ENCODE results near the gene LCN15.
"Not testable (repeated sequence)": the region's sequence is repeated elsewhere in the genome, so short reads cannot be mapped to it uniquely, and the experiment has no call there.

Gene LCN15

DNA sequence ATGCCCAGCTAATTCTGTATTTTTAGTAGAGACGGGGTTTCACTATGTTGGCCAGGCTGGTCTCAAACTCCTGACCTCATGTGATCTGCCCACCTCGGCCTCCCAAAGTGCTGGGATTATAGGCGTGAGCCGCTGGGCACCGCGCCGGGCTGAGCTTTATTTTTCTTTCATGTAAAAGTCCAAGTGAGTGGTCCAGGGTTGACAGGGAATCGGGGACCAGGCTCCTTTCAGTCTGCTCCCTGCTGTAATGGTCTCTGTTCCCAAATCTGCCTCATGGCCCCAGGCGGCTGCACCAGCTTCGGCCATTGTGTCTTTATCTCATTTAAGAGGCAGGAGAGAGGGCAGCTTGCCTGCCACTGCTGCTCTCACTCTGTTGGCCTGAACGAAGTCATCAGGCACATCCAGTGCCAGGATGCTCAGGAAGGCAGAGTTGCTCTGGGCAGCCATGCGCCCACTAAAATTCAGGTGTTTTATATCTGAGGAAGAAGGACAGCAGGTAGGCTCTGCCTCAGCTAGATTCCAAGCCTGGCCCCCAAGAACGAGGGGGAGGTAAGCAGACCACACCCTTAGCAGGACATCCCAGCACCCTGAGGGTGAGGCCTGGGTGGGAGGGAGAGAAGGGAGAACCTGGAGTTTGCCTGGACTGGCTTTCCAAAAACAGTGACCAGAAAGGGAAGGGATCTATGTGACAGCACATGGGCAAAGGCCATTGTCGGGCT is 30.1 kb upstream of the LCN15 start:
- DNase-seq (ENCODE audit: low read depth in 2 of 2), result no peak

DNA sequence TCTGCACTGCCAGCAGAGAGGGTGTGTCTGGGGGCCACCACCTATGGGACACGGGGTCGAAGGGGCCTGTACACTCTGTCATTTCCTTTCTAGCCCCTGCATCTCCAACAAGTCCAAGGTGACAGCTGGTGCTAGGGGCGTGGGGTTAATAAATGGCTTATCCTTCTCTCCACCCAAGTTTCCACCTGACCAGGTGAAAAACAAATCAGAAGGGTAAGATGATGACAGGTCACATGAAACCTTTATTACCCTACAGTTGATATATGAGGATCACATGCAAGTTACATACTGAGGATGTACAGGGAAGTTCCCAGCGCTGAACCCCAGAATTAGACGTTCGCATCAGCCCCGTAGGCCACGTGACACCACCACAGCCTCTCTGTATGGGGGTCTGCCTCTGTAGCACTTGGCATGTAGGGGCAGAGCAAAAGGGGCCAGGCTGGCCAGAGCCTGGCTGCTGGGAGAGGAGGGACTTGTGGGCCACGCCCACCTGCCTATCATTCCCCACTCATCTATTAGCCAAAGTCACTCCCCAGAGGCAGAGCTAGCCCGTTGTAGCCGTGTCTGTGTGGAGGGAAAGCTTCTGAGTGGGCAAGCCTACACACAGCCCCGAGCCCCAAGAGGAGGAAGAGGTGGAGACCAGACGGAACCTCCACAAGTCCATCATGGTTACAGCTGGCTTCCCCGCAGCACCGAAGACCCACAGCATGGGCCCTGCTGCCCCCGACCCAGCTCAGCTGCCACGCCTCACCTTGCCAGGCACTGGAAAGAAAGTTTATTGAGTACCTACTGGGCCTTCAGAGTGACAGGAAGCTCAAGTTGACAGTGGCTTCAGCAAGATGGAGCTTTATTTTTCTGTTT is 29.0 kb upstream of the LCN15 start:
- DNase-seq (ENCODE audit: low read depth in 2 of 2), result no peak

DNA sequence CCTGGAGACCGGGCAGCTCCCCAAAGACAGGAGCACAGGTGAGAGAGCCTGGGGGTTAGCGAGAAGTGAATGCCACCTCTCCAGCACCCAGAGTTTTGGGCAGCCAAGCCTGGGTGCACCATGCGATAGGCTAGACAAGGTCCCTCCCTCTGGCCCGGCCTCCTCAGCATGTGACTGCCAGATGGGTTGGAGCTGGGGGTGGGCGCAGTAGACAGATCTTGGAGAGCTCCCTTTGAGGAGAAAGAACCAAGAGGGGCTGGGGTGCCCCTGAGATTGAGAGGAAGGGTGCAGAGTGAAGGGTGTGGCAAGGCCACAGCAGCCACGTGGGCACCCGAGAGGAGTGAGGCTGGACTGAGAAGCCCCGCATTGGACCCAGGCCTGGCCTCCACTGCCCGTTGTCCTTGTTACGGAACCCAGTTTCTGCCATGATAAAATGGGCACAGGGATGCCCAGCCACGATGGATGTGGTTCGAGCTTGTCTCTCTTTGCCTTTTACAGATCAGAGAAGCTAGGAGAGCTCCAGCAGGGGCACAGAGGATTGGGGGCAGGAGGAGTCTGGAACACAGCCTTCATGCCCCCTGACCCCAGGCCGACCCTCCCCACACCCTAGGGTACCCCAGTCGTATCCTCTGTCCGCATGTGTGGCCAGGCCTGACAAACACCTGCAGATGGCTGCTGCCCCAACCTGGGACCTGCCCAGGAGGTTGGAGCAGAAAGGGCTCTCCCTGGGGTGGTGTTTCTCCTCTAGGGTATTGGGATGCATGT is 28.2 kb upstream of the LCN15 start:
- DNase-seq (ENCODE audit: low read depth in 2 of 2), result no peak

DNA sequence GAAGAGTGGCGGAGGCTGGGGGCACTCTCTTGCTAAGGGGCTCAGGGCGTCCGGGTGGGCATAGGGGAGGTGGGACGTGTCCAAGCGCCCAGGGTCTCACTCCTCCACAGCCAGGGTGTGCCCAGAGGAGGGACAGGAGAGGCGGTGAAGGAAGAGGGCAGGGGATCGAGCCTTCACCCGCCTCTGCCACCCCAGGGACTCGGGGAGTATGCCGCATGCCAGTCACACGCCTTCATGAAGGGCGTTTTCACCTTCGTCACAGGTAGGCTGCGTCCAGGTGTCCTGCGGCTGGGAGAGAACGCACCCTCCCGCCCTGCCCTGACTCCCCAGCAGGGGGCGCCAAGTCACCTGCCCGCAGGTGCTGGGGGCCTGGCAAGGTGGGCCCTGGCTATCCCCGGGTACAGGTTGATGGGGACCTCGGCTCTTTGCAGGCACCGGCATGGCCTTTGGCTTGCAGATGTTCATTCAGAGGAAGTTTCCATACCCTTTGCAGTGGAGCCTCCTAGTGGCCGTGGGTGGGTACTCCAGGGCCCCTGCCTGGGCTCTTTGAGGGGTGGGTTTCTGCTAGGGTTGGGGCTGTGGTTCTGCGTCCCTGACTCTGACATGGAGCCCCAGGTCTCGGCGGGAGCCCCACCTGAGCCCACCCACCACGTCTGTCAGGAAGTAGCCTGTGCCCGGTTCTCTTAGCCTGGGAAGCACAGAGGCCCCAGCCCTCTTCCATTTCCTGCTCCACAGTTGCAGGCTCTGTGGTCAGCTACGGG is 27.4 kb upstream of the LCN15 start:
- DNase-seq (ENCODE audit: low read depth in 2 of 2), result peak; percentile 38 to 56

DNA sequence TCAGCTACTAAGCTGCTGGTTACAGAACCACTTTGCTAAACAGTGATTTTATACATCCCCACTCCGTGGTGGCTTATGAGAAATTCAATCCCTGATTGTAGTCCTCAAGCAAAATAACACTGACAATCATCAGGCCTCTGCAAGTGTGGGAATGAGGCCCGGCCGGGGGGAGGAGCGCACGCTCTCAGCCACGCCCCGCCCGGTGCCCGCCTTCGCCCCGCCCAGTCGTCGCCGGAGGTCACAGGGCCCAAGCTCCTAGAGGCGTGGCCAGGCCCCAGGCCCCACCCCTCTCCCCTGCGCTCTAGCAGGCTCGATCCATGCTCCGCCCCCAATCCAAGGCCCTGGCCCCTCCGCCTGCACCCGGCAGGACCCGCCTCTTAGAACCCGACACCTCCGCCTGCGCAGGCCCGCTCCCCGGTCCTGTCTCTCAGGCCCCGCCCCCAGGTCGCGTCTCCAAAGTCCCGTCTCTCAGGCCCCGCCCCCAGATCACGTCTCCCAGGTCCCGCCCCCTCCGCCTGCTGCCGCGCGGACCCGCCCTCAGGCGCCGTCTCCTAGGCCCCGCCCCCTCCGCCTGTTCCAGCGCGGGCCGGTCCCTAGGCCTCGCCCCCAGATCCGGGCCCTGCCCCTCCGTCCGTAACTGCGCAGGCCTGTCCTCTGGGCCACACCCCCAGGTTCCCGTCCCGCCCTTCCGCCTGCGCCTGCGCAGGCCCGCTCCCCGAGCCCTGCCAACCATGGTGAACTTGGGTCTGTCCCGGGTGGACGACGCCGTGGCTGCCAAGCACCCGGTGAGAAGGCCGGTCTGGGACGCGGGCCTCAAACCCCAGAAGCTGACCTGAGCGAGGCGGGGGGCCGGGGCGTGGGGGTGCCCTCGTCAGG is 26.6 kb upstream of the LCN15 start, which contains the start of gene TMEM141:
Gene TMEM141 (plus strand): TSS at position 705 of the 876 bp plus-strand sequence. CDS start 27 bp downstream, at position 732.
- peak; percentile 100 for DNase-seq (ENCODE audit: low read depth in 2 of 2)

DNA sequence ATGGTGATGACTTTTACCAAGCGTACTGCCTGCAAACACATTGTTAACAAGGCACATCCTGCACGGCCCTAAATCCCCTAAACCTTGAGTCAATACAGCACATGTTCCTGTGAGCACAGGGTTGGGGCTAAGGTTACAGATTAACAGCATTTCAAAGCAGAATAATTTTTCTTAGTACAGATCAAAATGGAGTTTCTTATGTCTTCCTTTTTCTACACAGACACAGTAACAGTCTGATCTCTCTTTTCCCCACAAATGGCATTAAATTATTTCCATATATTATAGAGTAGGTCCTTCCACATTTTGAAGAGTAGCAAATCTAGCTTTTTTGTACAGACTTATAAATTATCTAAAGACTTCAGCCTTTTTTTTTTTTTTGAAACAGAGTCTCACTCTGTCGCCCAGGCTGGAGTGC is 25.2 kb upstream of the LCN15 start:
- no peak for DNase-seq (ENCODE audit: low read depth in 2 of 2)

DNA sequence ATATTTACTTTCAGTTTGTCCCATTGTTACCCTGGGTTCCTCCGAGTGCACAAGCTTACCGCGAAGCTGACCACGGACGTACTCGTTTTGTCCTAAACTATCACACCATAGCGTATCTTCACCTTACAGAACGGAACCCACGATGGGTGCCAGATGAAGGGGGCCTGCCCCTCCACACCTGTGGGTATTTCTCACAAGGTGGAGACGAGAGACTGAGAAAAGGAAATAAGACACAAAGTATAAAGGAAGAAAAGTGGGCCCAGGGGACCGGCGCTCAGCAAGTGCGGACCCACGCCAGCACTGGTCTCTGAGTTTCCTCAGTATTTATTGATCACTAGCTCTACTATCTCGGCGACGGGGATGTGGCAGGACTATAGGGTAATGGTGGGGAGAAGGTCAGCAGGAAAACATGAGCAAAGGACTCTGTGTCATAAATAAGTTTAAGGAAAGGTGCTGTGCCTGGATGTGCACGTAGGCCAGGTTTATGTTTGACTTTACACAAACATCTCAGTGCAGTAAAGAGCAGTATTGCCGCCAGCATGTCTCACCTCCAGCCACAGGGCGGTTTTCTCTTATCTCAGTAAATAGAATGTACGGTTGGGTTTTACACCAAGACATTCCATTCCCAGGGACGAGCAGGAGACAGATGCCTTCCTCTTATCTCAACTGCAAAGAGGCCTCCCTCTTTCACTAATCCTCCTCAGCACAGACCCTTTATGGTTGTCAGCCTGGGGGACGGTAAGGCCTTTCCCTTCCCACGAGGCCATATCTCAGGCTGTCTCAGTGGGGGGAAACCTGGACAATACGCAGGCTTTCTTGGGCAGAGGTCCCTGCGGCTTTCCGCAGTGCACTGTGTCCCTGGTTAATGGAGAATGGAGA is 24.6 kb upstream of the LCN15 start:
- DNase-seq (ENCODE audit: low read depth in 2 of 2), result not testable (repeated sequence)

DNA sequence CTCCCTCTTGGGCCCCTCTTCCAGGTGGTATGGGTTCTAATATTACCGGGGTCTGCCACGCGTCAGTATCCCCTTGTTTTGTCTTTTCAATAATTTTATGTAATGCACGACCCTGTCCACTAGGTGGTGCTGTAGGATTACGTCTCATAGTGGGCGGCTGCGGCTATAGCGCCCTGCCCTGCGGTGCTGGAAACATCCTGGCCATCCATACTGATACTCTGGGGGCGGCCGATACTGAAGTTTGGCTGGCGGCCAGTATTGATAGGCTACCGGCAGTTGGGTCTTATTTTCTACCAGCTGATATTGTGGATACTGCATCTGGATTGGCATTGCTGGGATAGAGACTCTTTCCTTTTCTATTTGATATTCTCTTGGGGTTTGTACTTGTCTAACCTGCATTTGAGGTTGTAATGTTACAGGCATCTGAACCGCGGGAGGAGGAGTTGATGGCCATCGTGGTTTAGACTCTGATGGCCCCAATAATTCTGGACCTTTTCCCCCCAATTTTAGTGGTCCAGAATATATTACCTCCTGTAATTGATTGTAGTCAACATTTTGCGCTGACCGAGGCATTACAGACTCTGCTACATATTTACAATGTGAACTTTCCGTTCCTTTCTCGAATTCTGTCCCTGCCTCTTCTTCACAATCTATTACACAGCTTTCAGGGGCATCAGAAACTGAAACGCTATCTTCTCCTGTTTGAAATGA is 23.5 kb upstream of the LCN15 start:
- peak; percentile 50 to 64 for DNase-seq (ENCODE audit: low read depth in 2 of 2)

DNA sequence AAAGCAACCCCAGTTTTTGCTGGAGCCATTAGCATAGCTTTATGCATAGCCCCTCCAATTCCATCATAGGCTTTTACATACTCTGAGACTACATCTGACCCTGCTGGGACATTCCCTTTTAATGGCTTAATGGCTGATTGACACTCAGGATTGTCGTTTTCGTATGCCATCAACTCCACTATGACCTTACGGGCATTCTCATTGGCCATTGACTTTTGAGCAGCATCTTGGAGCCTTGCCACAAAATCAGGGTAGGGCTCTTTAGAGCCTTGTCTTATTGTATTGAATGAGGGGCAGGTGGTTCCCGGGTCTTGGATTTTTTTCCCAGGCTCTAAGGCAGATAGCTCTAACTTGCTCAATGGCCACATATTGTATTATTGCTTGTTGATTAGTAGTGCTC is 22.7 kb upstream of the LCN15 start:
- DNase-seq (ENCODE audit: low read depth in 2 of 2), result not testable (repeated sequence)

DNA sequence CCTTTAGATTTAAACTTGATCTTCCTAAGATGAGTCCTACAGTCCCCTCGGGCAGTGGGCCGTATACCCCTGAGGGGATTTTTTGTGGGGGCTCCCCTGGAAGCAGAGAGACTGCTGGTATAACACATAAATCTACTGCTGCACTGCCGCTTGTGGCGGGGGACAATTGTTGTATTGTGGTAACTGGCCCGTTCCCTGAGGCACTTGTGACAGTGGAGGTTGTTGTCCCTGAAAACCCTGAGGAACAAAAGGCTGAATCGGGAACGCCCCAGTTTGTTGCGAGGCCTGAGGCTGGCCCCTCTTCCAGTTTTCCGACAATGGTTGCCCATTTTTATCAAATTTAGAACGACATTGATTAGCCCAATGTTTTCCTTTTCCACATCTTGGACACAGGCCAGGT is 22.1 kb upstream of the LCN15 start:
- DNase-seq (ENCODE audit: low read depth in 2 of 2), result no peak

DNA sequence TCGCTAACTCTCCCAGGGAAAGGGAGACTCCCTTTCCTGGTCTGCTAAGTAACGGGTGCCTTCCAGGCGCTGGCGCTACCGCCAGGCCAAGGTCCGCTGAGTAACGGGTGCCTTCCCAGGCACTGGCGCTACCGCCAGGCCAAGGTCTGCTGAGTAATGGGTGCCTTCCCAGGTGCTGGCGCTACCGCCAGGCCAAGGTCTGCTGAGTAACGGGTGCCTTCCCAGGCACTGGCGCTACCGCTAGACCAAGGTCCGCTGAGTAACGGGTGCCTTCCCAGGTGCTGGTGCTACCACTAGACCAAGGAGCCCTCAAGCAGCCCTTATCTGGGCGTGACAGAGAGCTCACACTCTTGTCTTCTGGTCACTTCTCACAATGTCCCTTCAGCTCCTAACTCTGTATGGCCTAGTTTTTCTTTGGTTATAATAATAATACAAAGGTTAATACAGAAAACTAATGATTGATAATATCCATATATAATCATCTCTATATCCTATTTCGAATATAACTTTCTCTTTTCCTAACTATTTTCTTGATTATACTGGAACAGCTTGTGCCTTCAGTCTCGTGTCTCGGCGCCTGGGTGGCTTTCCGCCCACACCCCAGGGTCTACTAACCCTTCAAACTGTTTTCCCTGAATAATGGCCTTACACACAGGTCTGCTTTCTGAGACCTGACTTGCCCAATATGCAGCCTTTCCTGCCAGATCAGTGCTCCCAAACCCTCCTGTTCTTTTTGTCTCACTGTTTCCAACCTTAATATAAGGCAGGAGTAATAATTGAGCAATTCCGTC is 21.4 kb upstream of the LCN15 start:
- DNase-seq (ENCODE audit: low read depth in 2 of 2), result not testable (repeated sequence)

DNA sequence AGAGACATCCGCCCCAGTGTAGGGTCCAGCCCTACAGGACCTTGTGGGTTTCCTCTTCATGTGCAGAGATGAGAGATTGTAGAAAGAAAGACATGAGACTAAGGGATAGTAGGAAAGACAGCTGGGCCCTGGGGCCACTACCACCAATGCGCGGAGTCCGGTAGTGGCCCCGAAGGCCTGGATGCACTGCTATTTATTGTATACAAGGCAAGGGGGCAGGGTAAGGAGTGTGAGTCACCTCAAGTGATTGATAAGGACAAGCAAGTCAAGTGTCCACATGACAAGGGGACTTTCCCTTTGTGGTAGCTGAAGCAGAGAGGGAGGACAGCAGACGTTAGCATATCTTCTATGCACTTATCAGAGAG is 20.7 kb upstream of the LCN15 start:
- no peak for DNase-seq (ENCODE audit: low read depth in 2 of 2)

DNA sequence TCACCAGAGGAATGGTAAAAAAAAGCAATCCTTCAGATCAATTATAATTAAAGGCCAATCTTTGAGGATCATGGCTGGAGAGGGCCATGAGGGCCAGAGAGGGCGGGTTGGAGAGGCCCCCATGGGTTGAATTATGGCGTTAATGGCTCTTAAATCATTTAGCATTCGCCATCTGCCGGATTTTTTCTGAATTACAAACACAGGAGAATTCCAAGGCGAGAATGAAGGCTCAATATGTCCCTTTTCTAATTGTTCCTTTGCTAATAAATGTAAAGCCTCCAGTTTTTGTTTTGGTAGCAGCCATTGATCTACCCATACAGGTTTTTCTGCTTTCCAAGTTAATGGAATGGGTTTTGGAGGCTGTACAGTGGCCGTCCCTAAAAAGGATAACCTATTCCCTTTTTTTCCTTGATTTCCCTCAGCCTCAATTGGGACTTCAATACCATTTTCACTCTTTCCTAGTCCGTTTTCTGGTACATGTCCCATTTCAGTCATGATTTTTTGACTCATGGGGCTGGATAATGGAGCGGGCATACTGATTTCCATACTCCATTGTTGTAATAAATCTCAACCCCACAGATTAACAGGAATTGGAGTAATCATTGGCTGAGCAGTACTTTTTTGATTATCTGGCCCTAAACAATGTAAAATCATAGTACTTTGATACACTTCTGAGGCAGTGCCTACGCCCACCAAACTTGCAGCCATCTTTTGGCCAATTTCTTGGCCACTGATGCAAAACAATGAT is 20.1 kb upstream of the LCN15 start:
- DNase-seq (ENCODE audit: low read depth in 2 of 2), result no peak

DNA sequence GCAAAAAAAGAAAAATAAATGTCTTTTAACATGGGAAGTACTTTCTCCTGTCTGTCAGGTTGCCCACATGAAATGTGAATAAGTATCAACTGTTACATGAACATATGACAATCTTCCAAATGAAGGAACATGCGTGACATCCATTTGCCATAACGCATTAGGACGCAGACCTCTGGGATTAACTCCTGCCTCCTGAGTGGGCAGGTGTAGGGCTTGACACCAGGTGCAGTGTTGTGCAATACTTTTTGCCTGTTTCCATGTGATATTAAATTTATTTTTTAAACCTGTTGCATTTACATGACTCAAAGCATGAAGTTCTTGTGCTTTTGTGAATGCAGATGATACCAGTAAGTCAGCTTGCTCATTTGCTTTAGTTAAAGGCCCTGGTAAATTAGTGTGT is 18.1 kb upstream of the LCN15 start:
- DNase-seq (ENCODE audit: low read depth in 2 of 2), result no peak

DNA sequence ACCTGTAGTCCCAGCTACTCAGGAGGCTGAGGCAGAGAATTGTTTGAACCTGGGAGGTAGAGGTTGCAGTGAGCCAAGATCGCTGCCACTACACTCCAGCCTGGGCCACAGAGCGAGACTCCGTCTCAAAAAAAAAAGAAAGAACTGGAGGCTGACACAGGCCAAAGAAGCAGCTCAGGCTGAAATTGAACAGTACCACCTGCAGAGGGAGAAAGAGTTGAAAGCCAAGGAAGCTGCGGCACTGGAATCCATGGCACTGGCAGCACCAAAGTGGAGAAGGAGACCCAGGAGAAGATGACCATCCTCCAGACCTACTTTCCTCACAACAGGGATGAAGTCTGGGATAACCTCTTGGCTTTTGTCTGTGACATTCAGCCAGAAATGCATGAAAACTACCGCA is 15.5 kb upstream of the LCN15 start:
- no peak for DNase-seq (ENCODE audit: low read depth in 2 of 2)

DNA sequence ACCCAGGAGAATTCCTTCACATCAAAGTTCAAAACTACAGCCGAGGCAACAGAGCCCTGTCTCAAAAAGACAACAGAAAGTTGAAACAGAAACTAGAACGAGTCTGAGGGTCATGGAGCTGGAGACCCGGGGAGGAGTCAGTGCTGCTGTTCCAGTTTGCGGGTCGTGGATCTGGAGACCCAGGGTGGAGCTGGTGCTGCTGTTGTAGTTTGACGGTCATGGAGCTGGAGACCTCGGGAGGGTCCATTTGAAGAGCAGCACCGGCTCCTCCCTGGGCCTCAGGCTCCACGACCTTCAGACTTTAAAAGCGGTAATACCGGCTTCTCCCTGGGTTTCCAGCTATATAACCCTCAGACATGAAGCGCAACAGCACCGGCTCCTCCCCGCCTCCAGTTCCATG is 13.0 kb upstream of the LCN15 start:
- DNase-seq (ENCODE audit: low read depth in 2 of 2), result no peak

DNA sequence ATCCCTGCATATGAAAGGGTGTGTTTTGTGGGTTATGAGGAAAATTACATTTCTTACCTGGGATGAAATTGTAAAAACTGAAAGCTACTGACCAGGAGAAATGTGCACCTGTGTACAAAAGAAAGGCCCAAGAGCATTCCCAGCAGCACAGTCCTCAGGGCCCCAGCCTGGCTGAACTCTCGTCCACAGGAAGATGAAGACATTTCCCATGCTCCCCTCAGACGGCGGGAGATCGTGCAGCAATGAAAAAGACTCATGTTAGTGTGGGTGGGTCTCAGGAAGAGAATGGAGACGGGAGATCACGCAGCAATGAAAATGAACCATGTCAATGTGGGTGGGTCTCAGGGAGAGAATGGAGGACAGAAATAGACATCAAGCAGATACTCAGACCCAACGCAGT is 12.6 kb upstream of the LCN15 start:
- DNase-seq (ENCODE audit: low read depth in 2 of 2), result no peak

All from activated CD4-positive, alpha-beta T cell treated with anti-CD3 and anti-CD28 coated beads for 24 hours (primary cell).